ENCODE measurements around the gene DRC1.

DNA sequence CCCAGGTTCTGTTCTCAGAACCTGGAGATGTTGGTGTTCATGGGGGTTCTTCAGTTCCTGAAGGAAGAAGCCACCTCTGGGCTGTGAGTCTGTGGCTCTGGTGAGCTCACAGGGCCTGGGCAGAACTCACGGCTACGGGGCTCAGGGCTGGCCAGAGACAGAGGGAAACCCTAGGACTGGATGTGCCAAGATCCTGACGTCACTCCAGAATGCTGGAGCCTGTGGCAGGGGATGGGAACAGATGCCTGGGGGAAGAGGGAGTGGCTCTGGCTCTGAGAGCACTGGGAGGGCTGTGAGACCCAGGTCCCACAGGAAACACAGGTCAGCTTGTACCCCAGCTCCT, 76.2 kb downstream of the DRC1 start, which contains the start of gene OTOF:
- TF ChIP-seq CTCF (IDR thresholded peaks at IDR 0.05) (no peak), POLR2AphosphoS5 (IDR thresholded peaks at IDR 0.05) (no peak), EP300 (IDR thresholded peaks at IDR 0.05; ENCODE audit: low read depth) (no peak)
